HG03469 (cell line): ENCODE results near the gene CCDC106.

Source experiments
- ATAC-seq: cut with Tn5 transposase; IDR thresholded peaks from one replicate; pipeline ENCODE4 v1.9.1; 2021; ENCODE audit warnings: mild to moderate bottlenecking, moderate library complexity, moderate number of reproducible peaks; ENCODE audit not compliant: unreplicated experiment

Gene CCDC106

DNA sequence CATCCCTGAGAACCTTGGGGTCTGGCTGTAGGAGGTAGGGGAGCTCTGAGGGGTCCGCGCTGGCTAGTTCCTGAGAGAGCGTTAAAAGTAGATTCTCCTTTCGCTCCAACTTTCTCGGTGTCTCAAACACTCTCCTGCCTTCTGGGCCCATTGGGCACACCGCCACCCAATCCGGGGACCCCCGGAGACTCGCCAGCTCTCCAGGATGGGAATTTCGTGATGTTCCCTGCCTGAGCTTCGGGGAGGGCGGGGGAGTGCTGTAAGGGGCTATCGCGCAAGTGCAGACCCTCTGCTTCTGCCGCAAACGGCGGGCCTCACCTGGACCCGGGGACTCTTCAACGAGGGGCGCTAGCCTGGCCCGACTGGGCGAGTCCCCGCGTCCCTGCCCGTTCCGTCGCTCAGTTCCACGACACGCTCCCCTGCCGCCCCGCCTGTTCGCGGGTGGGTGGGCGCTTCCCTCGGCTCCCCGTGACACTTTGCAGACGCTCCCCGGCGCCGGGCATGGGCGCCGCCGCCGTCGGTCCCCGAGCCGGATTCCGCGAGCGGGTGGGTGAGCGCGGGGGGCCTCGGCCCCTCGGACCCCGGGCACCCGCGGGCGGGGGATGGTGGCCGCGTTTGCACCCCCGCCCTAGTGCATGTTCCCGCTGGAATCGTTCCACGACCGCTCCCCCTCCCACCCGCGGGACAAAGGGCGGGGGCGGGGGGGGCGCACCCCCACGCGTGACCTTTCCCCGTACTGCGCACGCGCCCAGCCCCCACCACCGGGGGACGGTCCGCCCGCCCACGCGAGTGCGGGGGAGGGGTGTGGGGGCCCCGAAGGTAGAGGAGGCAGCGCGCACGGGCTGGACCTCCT, at the start of gene CCDC106:
Gene CCDC106, plus strand, starts transcription at position 481 of the 853 bp plus-strand sequence. CDS start 835 bp downstream, outside the sequence.
- no peak for ATAC-seq

DNA sequence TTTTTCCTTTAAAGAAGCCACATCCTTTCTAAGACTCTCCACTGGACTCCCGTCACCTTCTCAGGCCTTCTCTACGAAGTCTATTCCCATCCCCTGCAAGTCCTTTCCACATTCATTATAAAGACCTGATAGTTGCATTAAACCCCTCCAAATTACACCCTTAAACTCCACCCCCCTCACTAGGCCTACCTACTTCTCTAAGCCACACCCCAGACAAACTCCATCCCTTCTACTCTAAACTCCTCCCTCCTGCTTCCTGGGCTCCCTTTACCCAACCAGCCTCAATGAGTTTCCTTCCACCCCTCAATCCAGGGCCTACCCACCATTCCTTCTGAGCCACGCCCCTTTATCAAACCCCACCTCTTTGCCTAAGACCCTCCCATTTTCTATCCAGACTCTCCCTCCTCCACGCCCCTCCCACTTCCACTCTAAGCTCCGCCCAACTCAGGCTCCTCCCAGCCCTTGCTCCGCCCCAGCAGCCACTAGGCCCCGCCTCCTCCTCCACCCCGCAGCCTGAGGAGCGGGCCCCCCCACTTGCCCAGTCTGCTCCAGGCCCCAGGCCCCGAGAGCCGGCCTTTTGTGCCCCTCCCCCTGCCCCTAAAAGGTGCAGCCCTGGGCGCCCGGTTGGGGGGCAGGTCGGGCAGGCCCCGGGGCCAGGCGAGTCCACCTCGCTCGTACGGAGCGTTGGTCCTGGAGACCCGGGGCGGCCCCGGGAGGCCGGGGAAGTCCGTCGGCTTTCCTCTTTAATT, 49.1 kb upstream of the CCDC106 start:
- no peak for ATAC-seq

- ATAC-seq = no peak
These were observed 48.6 kb upstream of the CCDC106 start, which contains the start of gene FIZ1 for GRCh38 chr19:55599468-55599841. TSS of gene FIZ1 (minus strand) at chr19:55599517. CDS start at chr19:55597865, 1,652 bp downstream.

GRCh38 chr19:55599842-55600661, 48.0 kb upstream of the CCDC106 start, which contains the start of gene ZNF524:
TSS of gene ZNF524 (plus strand) at chr19:55600288. CDS start at chr19:55602113, 1,825 bp downstream.
- ATAC-seq = no peak

DNA sequence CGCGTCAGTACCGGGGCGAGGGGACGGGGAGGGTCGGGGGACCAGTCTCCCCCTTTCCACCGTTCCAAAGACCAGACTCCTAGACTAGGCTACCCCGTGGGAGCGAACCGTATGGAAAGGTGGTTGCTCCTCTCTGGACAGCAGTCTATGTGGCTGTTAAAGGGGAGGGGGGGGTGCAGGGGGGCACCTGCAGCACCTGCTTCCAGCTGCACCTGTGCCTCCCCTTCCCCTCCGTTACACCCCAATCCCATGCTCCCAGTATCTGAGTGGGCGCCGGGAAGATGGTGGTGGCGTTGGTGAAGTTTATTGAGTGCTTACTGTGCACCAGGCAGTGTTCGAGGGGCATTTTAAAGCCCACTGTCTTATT, 47.4 kb upstream of the CCDC106 start:
- no peak for ATAC-seq

GRCh38 chr19:55601084-55601483, 46.9 kb upstream of the CCDC106 start:
- no peak for ATAC-seq

DNA sequence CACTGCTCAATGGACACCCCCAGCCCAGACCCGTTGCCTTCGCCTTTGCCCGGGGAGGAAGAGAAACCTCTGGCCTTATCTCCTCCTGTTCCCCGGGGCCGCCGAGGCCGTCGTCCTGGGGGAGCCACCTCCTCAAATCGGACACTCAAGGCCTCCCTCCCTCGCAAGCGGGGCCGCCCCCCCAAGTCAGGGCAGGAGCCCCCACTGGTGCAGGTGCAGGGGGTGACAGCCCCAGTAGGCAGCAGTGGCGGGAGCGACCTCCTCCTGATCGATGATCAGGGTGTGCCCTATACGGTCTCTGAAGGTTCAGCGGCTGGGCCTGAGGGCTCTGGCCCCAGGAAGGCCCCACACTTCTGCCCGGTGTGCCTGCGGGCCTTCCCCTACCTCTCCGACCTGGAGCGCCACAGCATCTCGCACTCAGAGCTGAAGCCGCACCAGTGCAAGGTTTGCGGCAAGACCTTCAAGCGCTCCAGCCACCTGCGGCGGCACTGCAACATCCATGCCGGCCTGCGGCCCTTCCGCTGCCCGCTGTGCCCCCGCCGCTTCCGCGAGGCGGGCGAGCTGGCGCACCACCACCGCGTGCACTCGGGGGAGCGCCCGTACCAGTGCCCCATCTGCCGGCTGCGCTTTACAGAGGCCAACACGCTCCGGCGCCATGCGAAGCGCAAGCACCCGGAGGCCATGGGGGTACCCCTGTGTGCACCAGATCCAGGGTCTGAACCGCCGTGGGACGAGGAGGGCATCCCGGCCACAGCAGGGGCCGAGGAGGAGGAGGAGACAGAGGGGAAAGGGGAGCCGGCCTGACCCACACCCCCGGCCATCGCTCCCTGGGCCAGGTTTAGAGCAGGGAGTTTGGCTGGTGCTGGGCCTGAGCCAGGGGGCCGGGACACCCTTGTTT, 45.7 kb upstream of the CCDC106 start:
- no peak for ATAC-seq

DNA sequence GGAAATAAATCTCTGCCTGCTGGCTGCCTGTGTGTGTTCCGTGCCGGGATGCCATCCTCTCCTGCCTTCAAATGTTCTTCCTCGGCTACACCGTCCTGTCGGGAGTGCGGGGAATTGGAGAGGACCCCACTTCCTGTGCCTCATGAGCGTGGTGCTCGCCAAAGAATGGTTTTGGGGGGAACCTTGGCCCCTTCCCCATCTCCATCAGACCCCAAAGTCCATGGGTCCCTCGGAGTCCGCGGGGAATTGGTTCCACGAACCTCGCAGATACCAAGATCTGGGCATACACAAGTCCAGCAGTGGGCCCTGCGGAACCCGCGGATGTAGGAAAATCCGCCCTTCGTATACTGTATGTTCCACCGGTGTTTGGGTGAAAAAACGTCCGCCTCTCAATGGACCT, 44.9 kb upstream of the CCDC106 start:
- no peak for ATAC-seq

DNA sequence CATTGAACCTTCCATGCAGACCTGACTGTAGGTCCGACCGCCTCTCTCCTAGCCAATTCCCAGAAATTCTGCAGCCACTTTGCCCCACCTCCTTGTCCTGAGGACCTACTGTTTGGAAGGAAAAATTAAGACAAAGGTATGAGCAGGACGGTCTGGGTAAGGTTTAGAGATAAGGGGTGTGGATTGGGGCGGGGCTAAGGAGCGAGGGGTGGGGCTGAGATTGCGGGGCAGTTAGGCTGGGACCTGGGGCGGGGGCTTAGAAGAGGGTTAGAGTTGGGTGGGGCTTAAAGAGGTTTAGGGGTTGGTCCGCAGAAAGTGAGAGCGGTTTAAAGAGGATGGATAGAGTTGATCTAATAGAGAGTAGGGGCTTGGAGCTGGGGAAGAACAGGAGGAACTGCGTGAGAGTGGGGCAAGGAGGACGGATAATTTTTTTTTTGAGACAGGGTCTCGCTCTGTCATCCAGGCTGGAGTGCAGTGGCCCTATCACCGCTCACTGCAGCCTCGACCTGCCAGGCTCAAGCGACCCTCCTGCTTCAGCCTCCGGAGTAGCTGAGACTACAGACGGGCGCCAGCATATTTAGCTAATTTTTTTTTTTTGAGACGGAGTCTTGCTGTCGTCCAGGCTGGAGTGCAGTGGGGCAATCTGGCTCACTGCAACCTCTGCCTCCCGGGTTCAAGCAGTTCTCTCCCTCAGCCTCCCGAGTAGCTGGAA, 44.3 kb upstream of the CCDC106 start:
- no peak for ATAC-seq

- peak; percentile 41 for ATAC-seq
These were observed 42.8 kb upstream of the CCDC106 start for GRCh38 chr19:55605207-55605636.

DNA sequence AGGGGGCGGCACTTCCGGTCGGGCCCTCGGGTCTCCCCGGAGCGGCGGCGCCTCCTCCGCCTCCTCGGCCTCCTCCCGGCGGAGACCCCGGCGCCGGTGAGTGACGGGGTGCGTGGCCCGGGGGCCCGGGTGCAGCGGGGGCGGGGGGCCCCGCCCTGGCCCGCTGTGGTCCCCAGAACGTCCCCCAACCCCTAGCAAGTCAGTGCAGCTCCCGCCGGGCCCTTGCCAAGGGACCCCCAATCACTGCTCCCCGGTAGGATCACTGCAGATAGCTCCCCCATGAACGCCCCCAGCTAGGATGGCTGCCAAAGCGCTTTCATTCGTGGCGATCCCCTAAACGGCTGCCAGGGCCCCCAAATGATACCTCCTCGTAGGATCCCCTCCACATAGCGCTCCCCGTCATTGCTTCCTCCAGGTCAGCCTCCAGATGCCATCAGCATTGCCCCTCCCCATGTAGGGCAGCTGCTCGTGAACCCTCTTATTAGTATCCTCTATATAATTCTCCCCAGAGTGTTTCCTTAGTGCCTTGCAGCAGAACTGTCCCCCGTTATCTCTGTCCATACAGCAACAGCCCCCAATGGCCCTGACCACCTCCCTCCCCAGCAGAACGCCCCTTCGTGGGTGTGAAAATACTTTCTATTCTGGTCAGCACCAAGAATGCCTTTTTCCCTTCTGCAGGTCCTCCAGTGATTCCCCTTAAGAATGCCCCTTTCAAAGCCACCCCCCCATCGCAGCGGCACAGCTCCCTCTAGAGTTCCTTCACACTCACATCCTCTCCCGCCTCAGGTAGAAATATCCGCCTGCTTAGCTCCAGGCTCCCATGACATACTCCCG, 42.2 kb upstream of the CCDC106 start, which contains the start of gene ZNF865:
Gene ZNF865, plus strand, starts transcription at position 11 of the 834 bp plus-strand sequence. CDS start 7,972 bp downstream, outside the sequence.
- ATAC-seq = peak; percentile 6

DNA sequence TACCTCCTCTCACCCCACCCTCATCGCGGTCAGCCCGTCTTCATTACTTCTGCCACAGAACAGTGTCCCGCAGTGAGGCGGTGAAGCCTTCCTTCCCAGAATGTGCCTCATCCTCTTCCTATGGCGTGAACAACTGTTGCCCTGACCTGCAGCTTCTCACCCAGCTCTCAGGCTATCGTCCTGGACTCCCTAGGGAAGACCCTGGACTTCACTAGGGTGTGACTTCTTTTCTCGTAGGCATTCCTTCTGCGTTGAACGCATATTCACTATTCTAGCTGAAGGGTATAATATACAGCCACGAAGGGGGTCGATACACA, 41.6 kb upstream of the CCDC106 start:
- no peak for ATAC-seq

DNA sequence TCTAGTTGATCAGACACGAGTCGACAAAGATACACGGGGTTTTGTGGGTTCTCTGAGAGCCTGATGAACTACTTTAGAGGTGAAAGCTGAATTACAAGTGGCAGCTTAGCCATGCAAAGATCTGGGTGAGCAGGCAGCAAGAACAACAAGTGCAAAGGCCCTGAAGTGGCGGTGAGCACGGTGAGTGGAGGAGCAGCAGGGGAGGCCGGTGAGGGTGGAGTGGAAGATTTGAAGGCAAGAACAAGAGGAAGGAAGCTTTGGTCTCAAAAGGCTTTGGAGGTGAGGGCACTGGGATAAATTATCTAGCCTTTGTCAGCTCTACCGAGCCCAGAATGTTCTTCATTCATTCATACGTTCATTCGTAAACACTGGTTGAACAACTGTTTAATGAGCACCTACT, 41.2 kb upstream of the CCDC106 start:
- ATAC-seq = no peak

DNA sequence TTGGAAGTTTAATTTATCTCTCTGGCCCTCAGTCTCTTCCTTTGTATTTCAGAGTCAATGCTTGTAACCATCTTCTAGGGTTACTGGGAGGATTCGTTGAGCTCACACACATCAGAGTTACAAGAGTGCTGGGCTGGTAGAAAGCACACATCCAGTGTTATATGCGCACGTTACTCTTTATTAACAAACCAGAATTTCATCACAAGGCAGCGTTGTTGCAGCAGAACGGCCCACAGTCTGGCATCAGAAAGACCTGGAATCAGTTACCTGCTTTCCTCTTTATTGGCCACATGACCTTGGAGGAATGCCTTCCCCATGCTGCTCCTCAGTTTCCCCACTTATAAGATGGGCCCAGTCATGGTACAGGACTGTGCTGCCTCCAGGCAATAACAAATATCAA, 38.7 kb upstream of the CCDC106 start:
- ATAC-seq = no peak

GRCh38 chr19:55611300-55611982, 36.6 kb upstream of the CCDC106 start:
- no peak for ATAC-seq

GRCh38 chr19:55611983-55612645, 35.9 kb upstream of the CCDC106 start:
- ATAC-seq = no peak

- no peak for ATAC-seq
These were observed 34.6 kb upstream of the CCDC106 start for GRCh38 chr19:55613396-55613795.
